Osteocyte (in vitro differentiated cells): ENCODE measurements around the gene SMOC2. TPM values are rescaled to one million over a fixed set of nuclear protein-coding genes. Genes with fewer than 3 reads are reported as not detected.

Source experiments
- DNase-seq: peaks from one replicate; pipeline ENCODE4 v3.0.0; 2021; ENCODE audit warnings: mixed read lengths; ENCODE audit not compliant: unreplicated experiment; ENCODE audit errors: extremely low spot score
- H3K27ac Mint-ChIP-seq: one replicate; pipeline ENCODE4 v1.8.0; 2021; ENCODE audit warnings: mild to moderate bottlenecking, mixed read lengths; ENCODE audit not compliant: unreplicated experiment
- H3K27me3 Mint-ChIP-seq: one replicate; pipeline ENCODE4 v1.8.0; 2021; ENCODE audit warnings: mixed read lengths; ENCODE audit not compliant: unreplicated experiment
- H3K36me3 Mint-ChIP-seq: one replicate; pipeline ENCODE4 v1.8.0; 2021; ENCODE audit warnings: mixed read lengths; ENCODE audit not compliant: unreplicated experiment
- H3K4me1 Mint-ChIP-seq: one replicate; pipeline ENCODE4 v1.8.0; 2021; ENCODE audit warnings: mixed read lengths; ENCODE audit not compliant: unreplicated experiment
- H3K4me3 Mint-ChIP-seq: one replicate; pipeline ENCODE4 v1.8.0; 2021; ENCODE audit warnings: mild to moderate bottlenecking, moderate library complexity, mixed read lengths; ENCODE audit not compliant: unreplicated experiment
- H3K9me3 Mint-ChIP-seq: one replicate; pipeline ENCODE4 v1.8.0; 2021; ENCODE audit warnings: mixed read lengths; ENCODE audit not compliant: unreplicated experiment
- CTCF ChIP-seq: fragments of 200-600 bp; sonication (generic); IDR thresholded peaks from 2 replicates; pipeline ENCODE4 v1.5.0; 2021; ENCODE audit warnings: antibody characterized with exemption, mild to moderate bottlenecking, moderate library complexity
- total RNA-seq: library from RNA; stranded (reverse); gene quantifications from 2 replicates; pipeline ENCODE4 v1.2.1, GENCODE V29; 2021

The SMOC2 gene
- total RNA-seq, 1 donor from 2014 or later: 11.6 TPM

- H3K4me1 Mint-ChIP-seq: peaks cover 32% of the 10 kb centered on the region
- no peak for DNase-seq
- no peak for TF ChIP-seq CTCF
- H3K4me3 Mint-ChIP-seq: no peak overlapping the region
- no peak overlapping the region for H3K27ac Mint-ChIP-seq
- no peaks in the 10 kb centered on the region for H3K36me3 Mint-ChIP-seq
- H3K27me3 Mint-ChIP-seq: peaks cover 17% of the 10 kb centered on the region
- H3K9me3 Mint-ChIP-seq: no peaks in the 10 kb centered on the region
These were observed 204.3 kb downstream of the SMOC2 start for GRCh38 chr6:168645326-168645725.

- peaks cover 19% of the 10 kb centered on the region for H3K27me3 Mint-ChIP-seq
- peaks cover 19% of the 10 kb centered on the region for H3K4me1 Mint-ChIP-seq
- no peaks in the 10 kb centered on the region for H3K36me3 Mint-ChIP-seq
- no peak overlapping the region for H3K27ac Mint-ChIP-seq
- no peak overlapping the region for H3K4me3 Mint-ChIP-seq
- H3K9me3 Mint-ChIP-seq: no peaks in the 10 kb centered on the region
- no peak for TF ChIP-seq CTCF
- no peak for DNase-seq
These were observed 206.3 kb downstream of the SMOC2 start for GRCh38 chr6:168647271-168647670.

GRCh38 chr6:168648240-168649125 lies 207.5 kb downstream of the SMOC2 start:
- Mint-ChIP-seq H3K4me3 (peak overlapping the region; percentile 38), H3K27ac (no peak overlapping the region), H3K4me1 (peaks cover 19% of the 10 kb centered on the region), H3K9me3 (no peaks in the 10 kb centered on the region), H3K36me3 (no peaks in the 10 kb centered on the region), H3K27me3 (peaks cover 19% of the 10 kb centered on the region)
- DNase-seq: no peak
- no peak for TF ChIP-seq CTCF

- Mint-ChIP-seq H3K27me3 (peaks cover 19% of the 10 kb centered on the region), H3K36me3 (no peaks in the 10 kb centered on the region), H3K4me1 (peaks cover 19% of the 10 kb centered on the region), H3K27ac (no peak overlapping the region), H3K4me3 (peak overlapping the region; percentile 14), H3K9me3 (no peaks in the 10 kb centered on the region)
- no peak for DNase-seq
- no peak for TF ChIP-seq CTCF
These were observed 208.2 kb downstream of the SMOC2 start for GRCh38 chr6:168649209-168649608.

GRCh38 chr6:168650671-168651111 lies 209.7 kb downstream of the SMOC2 start:
- Mint-ChIP-seq H3K9me3 (no peaks in the 10 kb centered on the region), H3K4me1 (peaks cover 19% of the 10 kb centered on the region), H3K27me3 (peaks cover 19% of the 10 kb centered on the region), H3K36me3 (no peaks in the 10 kb centered on the region), H3K4me3 (no peak overlapping the region), H3K27ac (no peak overlapping the region)
- no peak for TF ChIP-seq CTCF
- DNase-seq: no peak
